ENCODE results near the gene EFNA4.

- TF ChIP-seq CTCF (IDR thresholded peaks at IDR 0.05) (peak; percentile 81 to 93 (median 90)), POLR2A (IDR thresholded peaks at IDR 0.05) (peak; percentile 6 to 59 (median 40))
Observed at GRCh38 chr1:155050560-155051341, 12.8 kb upstream of the EFNA4 start, which contains the start of gene ADAM15.

All from body of pancreas (tissue), 4 donors.